Caco-2 (cell line): ENCODE results near the gene FGFR3. TPM values are rescaled to one million over a fixed set of nuclear protein-coding genes. Genes with fewer than 3 reads are reported as not detected.

Source experiments
- BruUV-seq: library from RNA; stranded (reverse); fragments of 400-500 nt; replicated peaks from 2 replicates; lab custom pipeline; 2021; lab: Mats Ljungman, UMichigan
- CTCF ChIA-PET: fragments of 300-600 bp; sonication (Branson Sonifier 250); formaldehyde crosslinking; loops from one replicate; lab custom pipeline; 2022; ENCODE audit warnings: antibody characterized with exemption; lab: Charles Lee
- POLR2A ChIA-PET: fragments of 300-600 bp; sonication (Branson Sonifier 250); formaldehyde crosslinking; loops from one replicate; lab custom pipeline; 2022; ENCODE audit warnings: antibody characterized with exemption; lab: Charles Lee
- DNase-seq, 2 experiments: peaks; one replicate each; pipeline versions ENCODE4 v3.0.0 to v3.0.0-alpha.2; 2020 to 2022
- H3K27me3 ChIP-seq: replicated peaks from 2 replicates; pipeline ENCODE4 v1.6.0; 2011; ENCODE audit warnings: low read length; ENCODE audit not compliant: control insufficient read depth, insufficient read depth
- H3K36me3 ChIP-seq: 2 replicates; pipeline ENCODE4 v1.5.1; 2011; ENCODE audit warnings: low read length; ENCODE audit not compliant: control insufficient read depth, insufficient read depth
- H3K4me1 ChIP-seq: fragments of 250-450 bp; sonication (Bioruptor Pico); 2 replicates; pipeline ENCODE4 v1.5.1; 2020; ENCODE audit warnings: mild to moderate bottlenecking
- H3K4me3 ChIP-seq: 2 replicates; pipeline ENCODE4 v1.5.1; 2011; ENCODE audit warnings: low read depth, mild to moderate bottlenecking, control low read depth, low read length
- H3K9me3 ChIP-seq: fragments of 250-450 bp; sonication (Bioruptor Pico); 2 replicates; pipeline ENCODE4 v1.5.1; 2020; ENCODE audit warnings: mild to moderate bottlenecking, moderate library complexity
- H3K27ac Mint-ChIP-seq: one replicate; pipeline ENCODE4 v1.8.0; 2022; ENCODE audit warnings: mixed read lengths; ENCODE audit not compliant: unreplicated experiment
- H3K27me3 Mint-ChIP-seq: one replicate; pipeline ENCODE4 v1.8.0; 2022; ENCODE audit warnings: mixed read lengths; ENCODE audit not compliant: insufficient read depth, unreplicated experiment
- H3K36me3 Mint-ChIP-seq: one replicate; pipeline ENCODE4 v1.8.0; 2022; ENCODE audit warnings: mild to moderate bottlenecking, mixed read lengths; ENCODE audit not compliant: insufficient read depth, unreplicated experiment
- H3K4me1 Mint-ChIP-seq: one replicate; pipeline ENCODE4 v1.8.0; 2022; ENCODE audit warnings: low read depth, mixed read lengths; ENCODE audit not compliant: unreplicated experiment
- H3K4me3 Mint-ChIP-seq: one replicate; pipeline ENCODE4 v1.8.0; 2022; ENCODE audit warnings: mild to moderate bottlenecking, moderate library complexity, mixed read lengths; ENCODE audit not compliant: unreplicated experiment
- H3K9me3 Mint-ChIP-seq: one replicate; pipeline ENCODE4 v1.8.0; 2022; ENCODE audit warnings: mixed read lengths; ENCODE audit not compliant: unreplicated experiment
- CTCF ChIP-seq, 2 experiments: fragments of 200-600 bp in 1 of 2; IDR thresholded peaks; 1 replicate in 1 of 2; 2 replicates in 1 of 2; pipeline versions ENCODE4 v1.5.1 to v1.8.0; 2011 to 2022; ENCODE audit warnings: antibody characterized with exemption in 1 of 2, control low read depth in 1 of 2, inconsistent platforms in 1 of 2, low read depth in 1 of 2, low read length in 1 of 2, mild to moderate bottlenecking in 1 of 2, moderate library complexity in 1 of 2; ENCODE audit not compliant: insufficient read depth in 1 of 2, severe bottlenecking in 1 of 2, unreplicated experiment in 1 of 2
- intact Hi-C: fragments of 100-400 bp; cut with micrococcal nuclease; formaldehyde crosslinking; loops from one replicate; pipeline ENCODE4 v1.10.0; 2022; ENCODE audit not compliant: unreplicated experiment
- total RNA-seq: library from RNA; stranded (reverse); gene quantifications from 2 replicates; pipeline ENCODE4 v1.2.3, GENCODE V29; 2022

The FGFR3 gene
- total RNA-seq, 1 experiment from 2014 or later: 132 TPM

GRCh38 chr4:1754336-1754735, 38.8 kb upstream of the FGFR3 start:
- no peaks in the 10 kb centered on the region for H3K27me3 ChIP-seq
- ChIA-PET POLR2A (interaction anchor here (0.5 kb wide), 1 partner anchor 81 kb away, joined by 3 read pairs; no protein-coding TSS in a partner anchor), CTCF (interaction anchor here (0.8 kb wide), 1 partner anchor 13 kb away, joined by 3 read pairs; no protein-coding TSS in a partner anchor)
- H3K9me3 ChIP-seq: no peaks in the 10 kb centered on the region
- TF ChIP-seq CTCF (IDR thresholded peaks at IDR 0.05; ENCODE audit: insufficient read depth in 1 of 2, low read depth in 1 of 2, low read length in 1 of 2, severe bottlenecking in 1 of 2, unreplicated experiment in 1 of 2): no peak
- H3K27me3 Mint-ChIP-seq: no peaks in the 10 kb centered on the region
- no peaks in the 10 kb centered on the region for H3K4me1 Mint-ChIP-seq
- no peaks in the 10 kb centered on the region for H3K36me3 ChIP-seq
- intact Hi-C loops: no loop called here
- H3K4me3 ChIP-seq: no peak overlapping the region
- H3K4me3 Mint-ChIP-seq: no peak overlapping the region
- H3K27ac Mint-ChIP-seq: no peak overlapping the region
- BruUV-seq: no TSS peak
- H3K36me3 Mint-ChIP-seq: no peaks in the 10 kb centered on the region
- no peaks in the 10 kb centered on the region for H3K9me3 Mint-ChIP-seq
- peaks cover 9% of the 10 kb centered on the region; the same call in 1 of the 2 replicates for H3K4me1 ChIP-seq
- peak in 1 of 2 experiments; percentile 56 for DNase-seq

- ChIA-PET POLR2A (no interaction called here), CTCF (no interaction called here)
- Mint-ChIP-seq H3K9me3 (no peaks in the 10 kb centered on the region), H3K4me1 (no peaks in the 10 kb centered on the region), H3K4me3 (no peak overlapping the region), H3K36me3 (no peaks in the 10 kb centered on the region), H3K27ac (no peak overlapping the region), H3K27me3 (no peaks in the 10 kb centered on the region)
- Histone ChIP-seq H3K36me3 (no peaks in the 10 kb centered on the region), H3K4me3 (no peak overlapping the region), H3K4me1 (peaks cover 17% of the 10 kb centered on the region; the same call in 1 of the 2 replicates), H3K27me3 (no peaks in the 10 kb centered on the region), H3K9me3 (no peaks in the 10 kb centered on the region)
- BruUV-seq: no TSS peak
- TF ChIP-seq CTCF (IDR thresholded peaks at IDR 0.05; ENCODE audit: insufficient read depth in 1 of 2, low read depth in 1 of 2, low read length in 1 of 2, severe bottlenecking in 1 of 2, unreplicated experiment in 1 of 2): no peak
- DNase-seq: no peak
- intact Hi-C loops: no loop called here
Measured at GRCh38 chr4:1755297-1755696, 37.8 kb upstream of the FGFR3 start.

GRCh38 chr4:1756079-1756478, 37.0 kb upstream of the FGFR3 start:
- Histone ChIP-seq H3K27me3 (no peaks in the 10 kb centered on the region), H3K4me1 (peaks cover 17% of the 10 kb centered on the region; the same call in 1 of the 2 replicates), H3K36me3 (no peaks in the 10 kb centered on the region), H3K4me3 (no peak overlapping the region), H3K9me3 (no peaks in the 10 kb centered on the region)
- Mint-ChIP-seq H3K36me3 (no peaks in the 10 kb centered on the region), H3K9me3 (no peaks in the 10 kb centered on the region), H3K27ac (no peak overlapping the region), H3K4me3 (no peak overlapping the region), H3K27me3 (no peaks in the 10 kb centered on the region), H3K4me1 (no peaks in the 10 kb centered on the region)
- no TSS peak for BruUV-seq
- ChIA-PET CTCF (no interaction called here), POLR2A (no interaction called here)
- TF ChIP-seq CTCF (IDR thresholded peaks at IDR 0.05; ENCODE audit: insufficient read depth in 1 of 2, low read depth in 1 of 2, low read length in 1 of 2, severe bottlenecking in 1 of 2, unreplicated experiment in 1 of 2): no peak
- DNase-seq: no peak
- intact Hi-C loops: no loop called here
